Fibroblast of skin of left biceps (primary cell): Measurements from ENCODE around the gene CUX1.

ENCODE experiments used
- DNase-seq, 2 experiments: peaks; one replicate each; pipeline ENCODE4 v3.0.0-alpha.2; 2013; ENCODE audit warnings: low read depth in 2 of 2

CUX1 gene

DNA sequence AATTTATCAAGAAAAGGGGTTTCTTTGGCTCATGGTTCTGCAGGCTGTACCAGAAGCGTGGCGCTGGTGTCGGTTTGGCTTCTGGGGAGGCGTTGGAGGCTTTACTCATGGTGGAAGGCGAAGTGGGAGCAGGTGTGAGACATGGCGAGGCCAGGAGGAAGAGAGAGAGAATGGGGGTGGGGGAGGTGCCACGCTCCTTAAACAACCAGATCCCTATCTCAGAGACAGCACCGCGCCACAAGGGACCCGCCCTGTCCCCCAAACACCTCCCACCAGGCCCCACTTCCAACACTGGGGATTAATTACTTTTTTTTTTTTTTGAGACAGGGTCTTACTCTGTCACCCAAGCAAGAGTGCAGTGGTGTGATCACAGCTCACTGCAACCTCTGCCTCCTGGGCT lies 451.2 kb downstream of the CUX1 start:
- DNase-seq = no peak

DNA sequence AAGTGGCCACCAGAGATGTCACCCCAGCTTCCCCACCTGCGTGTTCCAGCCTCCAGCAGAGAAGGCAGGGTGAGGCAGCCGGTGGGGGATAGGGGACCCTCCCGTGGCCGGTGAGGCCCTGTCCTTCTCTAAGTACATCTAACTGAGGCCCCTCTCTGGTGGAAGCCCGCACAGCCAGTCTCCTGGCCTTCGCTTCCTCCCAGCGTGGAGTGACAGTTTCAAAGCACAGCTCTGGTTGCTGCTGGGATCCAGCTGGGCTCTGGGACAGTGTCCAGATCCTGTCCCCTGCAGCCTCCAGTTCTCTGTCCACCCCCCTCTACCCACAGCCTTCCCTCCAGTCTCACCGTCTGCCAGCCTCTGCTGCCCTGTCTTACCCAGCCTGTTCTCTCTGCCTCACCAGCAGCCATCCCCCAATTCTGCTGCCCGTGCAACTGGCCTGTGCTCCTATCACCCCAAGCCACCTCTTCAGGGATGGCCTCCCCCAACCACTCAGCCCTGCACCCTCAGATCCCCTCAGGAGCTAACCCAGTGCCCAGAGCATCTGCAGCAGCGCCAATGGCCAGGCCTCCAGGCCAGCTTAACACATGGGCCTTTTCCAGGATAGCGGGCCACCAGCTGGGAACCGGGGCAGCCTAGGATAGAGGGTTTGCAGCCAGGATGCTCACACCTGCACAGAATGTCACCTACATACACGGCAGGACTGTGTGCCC lies 452.9 kb downstream of the CUX1 start:
- no peak for DNase-seq

DNA sequence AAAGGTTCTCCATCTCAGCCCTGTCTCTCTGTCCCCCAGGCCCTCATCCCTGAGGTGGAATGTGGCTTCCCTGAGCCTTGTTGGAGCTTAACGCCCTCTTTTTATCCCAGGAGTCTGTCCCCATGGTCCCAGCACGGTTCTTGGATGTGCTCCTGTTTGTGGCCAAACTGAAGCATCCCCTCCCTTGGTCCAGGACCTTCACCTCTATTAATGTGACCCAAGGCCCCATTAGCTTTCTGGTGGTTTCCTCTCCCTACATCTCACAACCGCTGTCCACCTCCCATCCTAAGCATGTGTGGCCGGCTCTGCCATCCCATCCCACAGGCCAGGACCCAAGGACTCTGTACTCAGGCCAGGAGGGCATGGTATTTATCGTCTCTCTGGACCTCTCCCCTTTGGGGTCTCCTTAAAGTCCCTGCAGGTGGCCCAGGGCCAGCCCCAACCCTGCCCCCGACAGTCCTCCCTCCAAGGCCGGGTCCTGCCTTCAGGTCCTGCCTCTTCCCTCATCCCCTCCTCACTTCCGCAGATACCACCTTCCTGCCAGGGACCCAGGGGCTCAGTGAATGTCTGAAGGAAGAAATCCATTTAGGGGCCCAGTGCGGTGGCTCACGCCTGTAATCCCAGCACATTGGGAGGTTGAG lies 453.9 kb downstream of the CUX1 start:
- no peak for DNase-seq

DNA sequence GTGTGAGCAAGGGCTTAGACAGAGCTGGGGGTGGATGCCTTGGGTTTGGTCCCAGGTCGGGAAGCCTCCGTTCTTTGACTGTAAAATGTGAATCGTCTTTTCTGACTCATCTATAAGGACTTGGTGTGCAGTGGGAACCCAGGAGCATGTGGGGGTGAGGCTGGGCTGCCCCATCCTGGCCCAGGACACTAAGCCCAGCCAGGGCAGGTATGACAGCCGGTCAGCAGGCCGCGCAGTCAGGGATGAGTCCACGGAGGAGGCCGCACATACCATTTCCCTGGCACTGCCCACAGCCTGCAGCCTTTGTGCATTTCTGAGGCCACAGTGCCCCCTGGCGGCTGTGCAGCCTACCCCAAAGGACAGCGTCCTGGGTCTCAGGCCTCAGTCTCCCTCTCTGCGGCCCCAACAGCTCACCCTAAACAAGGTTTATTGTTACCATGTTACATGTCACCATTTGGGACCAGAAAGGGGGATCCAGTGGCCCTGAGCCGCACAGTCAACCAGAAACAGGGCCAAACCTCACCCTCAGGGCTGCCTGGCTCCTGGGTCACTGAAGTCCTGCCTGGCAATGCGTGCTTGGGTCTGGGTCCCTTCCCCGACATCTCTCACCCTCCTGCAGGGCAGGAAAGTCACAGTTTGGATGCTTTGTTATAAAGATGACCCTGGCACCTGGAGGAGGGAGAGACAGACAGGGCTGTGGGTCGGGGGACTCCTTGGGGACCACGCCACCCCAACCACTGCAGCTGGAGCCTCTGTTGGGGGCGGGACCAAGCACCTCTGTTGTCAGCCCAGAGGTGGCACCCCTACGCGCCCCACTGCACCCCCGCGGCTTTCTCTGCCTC lies 454.9 kb downstream of the CUX1 start:
- peak in 1 of 2 experiments; percentile 21 for DNase-seq

DNA sequence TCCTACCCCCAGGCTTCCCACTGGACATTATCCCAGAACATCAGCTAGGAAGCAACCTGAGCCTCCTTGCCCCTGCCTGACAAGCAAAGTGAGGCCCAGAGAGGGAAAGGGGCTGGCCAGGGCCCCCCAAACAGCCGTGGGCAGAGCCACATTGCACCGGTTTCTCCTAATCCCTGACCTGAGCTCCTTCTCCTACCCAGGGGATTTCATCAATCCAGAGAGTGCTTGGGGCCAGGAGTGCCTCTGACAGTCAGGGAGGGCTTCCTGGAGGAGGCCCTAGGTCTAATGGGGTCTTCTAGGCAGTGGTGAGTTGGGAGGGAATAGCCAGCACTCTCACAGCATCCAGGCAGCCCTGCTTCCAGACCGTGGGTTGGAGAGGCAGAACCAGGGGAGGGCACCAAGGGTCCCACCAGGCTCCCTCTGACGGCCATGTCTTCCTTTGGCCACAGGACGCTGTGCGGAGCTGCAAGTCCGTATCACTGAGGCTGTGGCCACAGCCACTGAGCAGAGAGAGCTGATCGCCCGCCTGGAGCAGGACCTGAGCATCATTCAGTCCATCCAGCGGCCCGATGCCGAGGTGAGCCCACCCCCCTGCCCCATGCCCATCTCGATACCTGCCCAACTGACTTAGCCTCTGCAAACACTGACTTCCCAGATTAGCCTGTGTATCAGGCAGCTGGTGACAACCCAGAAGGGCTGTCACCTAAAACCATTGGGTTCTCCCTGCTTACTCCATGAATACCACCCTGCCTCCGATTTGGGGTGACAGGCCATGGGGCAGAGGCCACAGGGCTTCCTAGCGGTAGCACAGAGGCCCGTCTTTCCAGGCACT lies 455.7 kb downstream of the CUX1 start:
- no peak for DNase-seq

DNA sequence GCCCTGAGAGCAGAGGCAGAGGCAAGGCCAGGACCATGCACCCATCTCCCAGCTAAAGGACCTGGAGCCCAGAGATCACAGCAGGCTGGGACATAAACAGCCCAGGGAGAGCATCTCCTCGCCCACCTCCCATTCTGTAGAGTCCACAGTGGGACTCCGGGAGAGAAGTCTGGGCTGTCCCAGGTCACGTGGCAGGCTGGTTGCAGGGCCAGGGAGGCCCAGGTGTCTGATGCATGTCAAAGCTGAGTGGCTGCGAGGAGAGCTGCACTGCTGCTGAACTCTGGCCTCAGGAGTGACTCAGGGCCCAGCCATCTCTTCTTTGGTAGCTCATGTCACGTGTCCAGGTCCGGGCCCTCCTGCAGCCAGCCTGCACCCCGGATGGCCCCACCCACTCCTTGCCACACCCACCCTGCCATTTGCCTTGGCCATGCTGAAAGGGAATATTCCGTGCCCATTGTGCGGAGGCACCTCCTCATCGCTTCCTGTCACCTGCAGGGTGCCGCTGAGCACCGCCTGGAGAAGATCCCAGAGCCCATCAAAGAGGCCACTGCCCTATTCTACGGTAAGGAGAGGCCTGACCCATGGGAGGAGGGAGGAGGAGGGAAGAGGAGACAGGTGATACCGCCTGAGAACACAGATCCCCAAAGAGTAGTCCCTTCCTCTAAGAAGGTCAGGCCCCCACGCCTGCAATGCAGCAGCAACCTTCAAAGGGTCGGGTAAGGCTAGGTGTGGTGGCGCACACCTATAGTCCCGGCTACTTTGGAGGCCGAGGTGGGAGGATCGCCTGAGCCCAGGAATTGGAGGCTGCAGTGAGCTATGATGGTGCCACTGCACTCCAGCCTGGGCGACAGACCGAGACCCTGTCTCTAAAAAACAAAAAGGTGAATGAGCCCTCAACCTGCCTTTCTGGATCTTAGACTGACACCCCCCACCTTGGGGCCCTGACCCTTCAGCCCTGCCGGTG lies 456.6 kb downstream of the CUX1 start:
- no peak for DNase-seq

DNA sequence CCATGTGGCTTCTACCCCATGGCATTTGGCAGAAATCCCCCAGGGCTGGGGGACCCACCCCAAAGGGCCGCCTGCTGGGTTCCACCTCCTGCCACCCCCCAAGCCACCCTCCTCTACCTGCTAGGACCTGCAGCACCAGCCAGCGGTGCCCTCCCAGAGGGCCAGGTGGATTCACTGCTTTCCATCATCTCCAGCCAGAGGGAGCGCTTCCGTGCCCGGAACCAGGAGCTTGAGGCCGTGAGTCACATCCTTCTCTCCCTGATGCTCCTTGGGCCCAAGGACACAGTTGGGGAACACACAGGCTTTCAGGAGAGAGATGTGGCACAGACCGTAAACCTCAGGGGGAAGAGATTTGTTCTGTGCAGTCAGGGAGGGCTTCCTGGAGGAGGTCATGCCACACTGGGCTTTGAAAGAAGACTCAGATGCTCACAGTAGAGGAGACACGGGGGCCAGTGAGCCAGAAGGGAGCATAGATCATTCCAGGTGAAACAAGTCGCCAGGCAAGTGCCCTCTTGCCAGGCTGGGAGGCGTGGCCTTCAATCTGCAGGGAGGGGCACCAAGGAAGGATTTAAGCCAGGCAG lies 457.8 kb downstream of the CUX1 start:
- DNase-seq = no peak

DNA sequence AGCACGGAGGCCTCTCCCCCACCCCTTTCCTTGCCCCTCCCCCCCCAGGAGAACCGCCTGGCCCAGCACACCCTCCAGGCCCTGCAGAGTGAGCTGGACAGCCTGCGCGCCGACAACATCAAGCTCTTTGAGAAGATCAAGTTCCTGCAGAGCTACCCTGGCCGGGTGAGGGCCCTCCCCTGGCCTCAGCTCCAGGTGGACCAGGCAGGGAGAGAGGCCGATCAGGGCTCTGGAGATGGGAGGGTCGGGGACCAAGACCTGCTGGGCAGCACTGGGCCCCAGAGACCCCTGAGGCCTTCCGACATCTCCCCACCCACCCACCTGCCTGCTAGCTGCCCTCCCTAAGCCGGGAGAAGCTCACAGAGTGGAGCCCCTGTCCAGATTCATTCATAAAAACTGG lies 460.5 kb downstream of the CUX1 start:
- DNase-seq = no peak

DNA sequence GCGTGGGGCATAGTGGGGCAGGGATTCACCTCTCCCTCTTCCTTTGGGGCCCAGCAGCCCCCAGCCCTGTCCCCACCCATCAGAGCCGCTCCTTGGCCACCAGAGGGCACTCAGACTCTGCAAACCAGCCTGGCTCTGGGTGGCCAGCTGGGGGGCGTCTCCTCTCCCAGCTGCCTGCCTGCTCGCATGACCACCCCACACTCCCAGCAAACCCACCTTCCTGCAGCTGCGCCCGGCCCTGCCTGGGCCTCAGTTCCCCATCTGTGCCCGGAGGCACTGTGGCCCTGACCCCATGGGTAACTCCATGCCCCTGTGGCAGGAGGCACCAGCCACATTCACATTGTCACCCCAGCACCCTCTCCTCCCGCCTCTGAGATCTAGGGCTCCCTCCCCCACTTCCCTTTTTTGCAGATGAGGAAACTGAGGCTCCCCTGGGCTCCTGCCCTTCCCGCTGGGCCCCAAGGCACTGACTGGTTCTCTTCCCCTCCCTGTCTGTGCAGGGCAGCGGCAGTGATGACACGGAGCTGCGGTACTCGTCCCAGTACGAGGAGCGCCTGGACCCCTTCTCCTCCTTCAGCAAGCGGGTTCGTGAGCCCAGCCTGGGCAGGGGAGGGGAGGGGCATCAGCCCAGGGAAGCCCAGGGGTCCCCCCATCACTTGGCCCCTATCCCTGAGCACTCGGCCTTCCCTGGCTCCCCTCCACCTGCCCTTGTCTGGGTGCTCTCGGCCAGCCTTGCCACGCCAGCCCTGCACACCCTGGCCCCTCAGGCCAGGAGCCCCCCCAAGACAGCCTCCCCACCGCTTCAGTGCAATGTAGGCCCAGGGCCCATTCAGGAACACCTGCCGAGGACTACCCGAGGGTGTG lies 462.3 kb downstream of the CUX1 start:
- DNase-seq = no peak

DNA sequence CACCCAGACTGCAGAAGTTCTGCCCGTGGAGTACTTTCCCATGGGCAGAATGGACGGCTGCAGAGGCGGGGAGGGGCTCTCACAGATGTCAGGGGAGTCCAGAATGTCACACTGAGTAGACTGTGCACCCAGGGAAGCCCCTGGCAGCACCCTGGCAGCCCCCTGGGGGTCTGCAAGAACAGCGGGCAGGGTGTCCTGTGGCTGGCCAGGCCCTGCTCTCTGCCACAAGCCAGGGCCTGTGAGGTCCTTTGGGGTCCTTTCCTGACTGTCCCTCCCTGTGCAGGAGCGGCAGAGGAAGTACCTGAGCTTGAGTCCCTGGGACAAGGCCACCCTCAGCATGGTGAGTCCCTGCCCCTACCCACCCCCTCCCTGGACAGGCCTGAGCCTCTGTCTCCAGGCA lies 463.1 kb downstream of the CUX1 start:
- no peak for DNase-seq

DNA sequence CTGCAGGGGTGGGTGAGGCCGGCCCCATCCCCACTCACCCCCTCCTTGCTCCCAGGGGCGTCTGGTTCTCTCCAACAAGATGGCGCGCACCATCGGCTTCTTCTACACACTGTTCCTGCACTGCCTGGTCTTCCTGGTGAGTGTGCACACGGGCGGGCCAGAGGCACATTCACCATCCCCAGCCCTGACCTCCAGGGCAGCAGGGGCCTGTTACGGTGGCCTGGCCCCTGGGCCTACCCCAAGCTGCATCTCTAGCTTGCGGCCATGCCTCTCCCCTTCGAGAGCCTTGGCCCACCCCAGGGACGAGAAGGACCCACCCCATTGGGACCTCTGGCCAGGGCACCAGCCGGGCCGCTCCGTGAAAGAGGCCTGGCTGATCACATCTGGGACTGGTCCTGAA lies 464.4 kb downstream of the CUX1 start:
- no peak for DNase-seq

DNA sequence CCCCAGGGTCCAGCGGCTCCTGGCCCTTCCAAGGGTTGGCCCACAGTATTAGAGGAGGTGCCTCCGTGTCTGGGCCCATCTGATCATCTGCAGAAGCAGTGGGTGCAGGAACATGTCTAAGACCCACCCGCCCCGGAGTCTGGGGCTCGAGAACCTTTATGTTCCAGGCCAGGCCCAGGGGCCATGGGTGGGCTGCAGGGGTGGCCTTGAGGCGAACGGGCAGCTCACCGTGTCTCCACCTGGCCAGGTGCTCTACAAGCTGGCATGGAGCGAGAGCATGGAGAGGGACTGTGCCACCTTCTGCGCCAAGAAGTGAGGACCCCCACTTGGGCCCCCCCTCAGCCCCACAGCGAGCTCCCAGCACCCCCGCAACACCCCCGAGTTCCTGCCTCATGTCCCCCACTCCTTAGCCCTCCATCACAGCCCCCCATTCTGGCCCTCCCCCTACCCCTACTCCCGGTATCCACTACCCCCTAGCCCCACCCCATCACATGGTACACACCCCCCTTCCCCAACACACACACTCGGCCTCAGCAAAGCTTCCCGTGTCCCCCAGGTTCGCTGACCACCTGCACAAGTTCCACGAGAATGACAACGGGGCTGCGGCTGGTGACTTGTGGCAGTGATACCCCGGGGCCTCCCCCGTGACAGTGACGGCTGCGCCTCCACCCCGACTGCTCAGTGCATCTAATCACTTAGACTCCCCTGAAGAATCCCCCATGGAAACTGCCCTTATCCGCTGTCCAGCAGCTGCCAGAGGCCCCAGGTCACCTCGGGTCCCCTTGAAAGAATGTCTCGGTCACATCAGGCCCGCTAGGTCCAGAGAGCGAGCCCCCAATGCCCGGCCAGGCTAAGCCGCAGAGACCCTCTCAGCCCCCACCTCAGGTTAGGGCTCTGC lies 465.3 kb downstream of the CUX1 start:
- DNase-seq = no peak

DNA sequence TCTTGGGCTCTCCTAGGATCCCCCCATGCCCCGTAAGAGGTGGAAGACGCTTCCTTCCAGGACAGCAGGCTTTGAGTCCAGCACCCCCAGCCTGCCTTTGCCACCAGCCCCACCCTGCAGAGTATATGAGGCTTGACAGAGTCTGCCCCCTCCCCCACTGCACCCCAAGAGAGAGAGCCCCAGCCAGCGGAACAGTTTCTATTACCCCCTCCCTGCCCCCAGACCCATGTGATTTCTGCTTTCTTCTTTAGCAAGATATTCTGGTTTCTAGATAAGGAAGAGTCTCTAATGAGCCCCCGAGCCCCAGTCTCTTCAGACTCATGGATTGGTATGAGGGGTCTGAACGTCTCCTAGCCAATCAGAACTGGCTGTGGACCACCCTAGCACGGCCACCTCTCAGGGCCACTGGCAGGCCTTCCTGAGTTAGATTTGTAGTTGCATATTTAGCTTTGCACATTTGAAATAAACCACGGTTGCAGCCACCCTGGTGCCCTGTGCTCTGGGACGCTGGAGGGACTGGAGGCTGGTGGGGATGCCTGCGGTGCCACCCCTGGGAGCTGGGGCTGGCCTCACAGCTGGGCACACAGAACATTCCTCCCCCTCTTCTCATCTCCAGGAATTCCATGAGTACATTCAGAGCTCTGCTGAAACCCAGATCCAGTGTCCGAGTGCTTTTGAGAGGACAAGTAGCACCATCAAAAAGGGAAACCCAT lies 466.2 kb downstream of the CUX1 start:
- no peak for DNase-seq

DNA sequence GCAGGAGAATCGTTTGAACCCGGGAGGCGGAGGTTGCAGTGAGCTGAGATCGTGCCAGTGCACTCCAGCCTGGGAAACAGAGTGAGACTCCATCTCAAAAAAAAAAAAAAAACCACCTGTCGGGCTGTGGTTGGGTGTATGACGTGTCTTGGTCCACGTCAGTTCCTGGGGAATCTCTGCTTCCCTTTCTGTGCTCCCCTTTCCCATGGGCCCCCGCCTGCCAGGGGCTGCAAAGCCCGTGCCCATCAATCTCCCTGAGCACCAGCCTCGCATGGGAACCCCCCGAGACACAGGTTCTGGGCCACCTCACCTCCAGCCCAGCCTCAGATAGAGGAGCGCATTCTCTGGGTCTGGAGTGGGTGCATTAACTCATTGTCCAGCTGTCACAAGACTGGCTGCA lies 467.0 kb downstream of the CUX1 start:
- DNase-seq = no peak

DNA sequence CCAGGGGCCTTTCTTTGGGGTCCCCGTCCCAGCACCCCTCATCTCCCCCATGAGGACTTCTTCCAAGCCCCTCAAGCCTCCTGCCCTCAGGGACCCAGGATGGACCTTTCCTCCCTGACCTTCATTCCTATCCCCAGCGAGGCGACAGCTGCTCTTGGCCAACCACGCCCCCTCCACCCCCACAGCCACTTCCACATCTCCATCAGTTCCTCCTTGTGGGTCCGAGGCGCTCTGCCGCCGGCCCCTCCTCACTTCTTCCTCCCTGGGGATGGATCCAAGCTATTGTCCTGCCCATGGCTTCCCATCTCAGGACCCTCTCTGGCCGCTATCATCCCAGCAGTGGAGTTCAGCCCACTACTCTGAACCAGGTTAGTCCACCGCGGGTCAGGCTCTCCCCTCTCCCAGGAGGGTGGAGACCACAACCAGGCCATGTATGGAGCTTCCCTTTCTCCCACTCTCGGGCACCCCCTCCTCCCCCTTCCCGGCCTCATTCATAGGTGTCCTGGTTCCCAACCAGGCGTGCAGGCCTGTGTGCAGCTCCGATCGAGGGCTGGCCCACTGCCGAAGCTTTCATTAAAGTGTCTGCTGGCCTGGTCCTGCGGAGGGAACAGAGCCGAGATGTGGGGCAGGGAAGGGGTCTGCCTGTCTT lies 467.6 kb downstream of the CUX1 start:
- no peak for DNase-seq

DNA sequence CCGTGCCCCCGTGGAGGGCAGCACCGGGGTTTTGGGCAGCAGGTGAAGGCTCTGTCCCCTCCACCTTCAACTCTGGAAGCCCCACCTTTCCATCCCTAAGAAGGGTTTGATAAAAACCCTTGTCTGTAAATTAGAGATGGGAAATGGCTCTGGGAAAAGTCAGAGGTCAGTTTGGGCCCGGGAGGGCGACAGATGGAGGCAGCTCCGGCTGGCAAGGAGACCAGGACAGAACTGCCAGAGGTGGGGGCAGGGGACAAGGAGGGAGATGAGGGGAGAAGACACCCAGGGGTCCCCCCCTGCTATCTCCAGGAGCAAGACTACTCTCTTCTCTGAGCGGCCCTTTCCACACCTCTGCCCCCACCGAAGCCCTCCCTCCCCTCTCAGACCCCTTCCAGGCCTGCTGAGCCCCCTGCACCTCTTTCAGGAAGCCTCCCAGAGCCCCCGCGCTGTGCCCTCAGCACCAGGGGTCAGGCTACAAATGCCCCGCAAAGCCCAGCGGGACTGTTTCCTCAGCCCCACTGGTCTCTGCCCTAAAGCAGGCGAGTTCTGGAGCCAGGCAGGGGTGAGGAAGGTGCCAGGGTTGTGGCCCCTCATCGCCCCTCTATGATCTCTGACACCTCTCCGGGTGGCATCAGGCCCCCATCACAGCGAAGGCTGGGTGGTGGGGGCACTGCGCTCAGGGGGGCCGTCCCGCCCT lies 468.3 kb downstream of the CUX1 start:
- no peak for DNase-seq
